HepG2 (cell line): Measurements from ENCODE around the gene POLDIP3. TPM values are rescaled to one million over a fixed set of nuclear protein-coding genes. Genes with fewer than 3 reads are reported as not detected.

Experiments used
- GATA4 ChIP-seq: sonication (generic); IDR thresholded peaks from 2 replicates; pipeline ENCODE4 v1.6.1; 2016; ENCODE audit warnings: antibody characterized with exemption, low read depth, borderline replicate concordance
- KDM5B ChIP-seq: sonication (generic); formaldehyde crosslinking; IDR thresholded peaks from 2 replicates; pipeline ENCODE4 v1.4.0; 2020; ENCODE audit warnings: missing genetic modification reagents, mild to moderate bottlenecking, borderline replicate concordance
- SP4 ChIP-seq: sonication (generic); formaldehyde crosslinking; IDR thresholded peaks from 2 replicates; pipeline ENCODE4 v1.8.1; 2023; ENCODE audit warnings: mild to moderate bottlenecking, missing genetic modification reagents
- SRSF1 ChIP-seq: fragments of 200-400 bp; formaldehyde crosslinking; optimal IDR thresholded peaks from 2 replicates; pipeline ENCODE3; 2017; ENCODE audit warnings: mild to moderate bottlenecking, low read depth, low read length, moderate library complexity
- ZBTB21 ChIP-seq: sonication (generic); formaldehyde crosslinking; IDR thresholded peaks from 2 replicates; pipeline ENCODE4 v1.4.0; 2020; ENCODE audit warnings: missing genetic modification reagents
- ZFY ChIP-seq: sonication (generic); formaldehyde crosslinking; IDR thresholded peaks from 2 replicates; pipeline ENCODE4 v1.4.0; 2020; ENCODE audit warnings: missing genetic modification reagents
- ZNF121 ChIP-seq: sonication (generic); formaldehyde crosslinking; IDR thresholded peaks from 2 replicates; pipeline ENCODE4 v1.5.0; 2020; ENCODE audit warnings: mild to moderate bottlenecking, missing genetic modification reagents
- ZNF788 ChIP-seq: sonication (generic); formaldehyde crosslinking; IDR thresholded peaks from 2 replicates; pipeline ENCODE4 v1.5.0; 2020; ENCODE audit warnings: mild to moderate bottlenecking, missing genetic modification reagents, borderline replicate concordance
- polyA plus RNA-seq, 8 experiments: library from polyadenylated mRNA; depleted of rRNA in 3 of 8; stranded (reverse) in 7 of 8; unstranded in 1 of 8; fragments of >200 nt; fragmentation: Illumina TruSeq in 4 of 8; extraction: Trizol in 4 of 8; gene quantifications; 2 replicates each; pipeline versions ENCODE4 v1.2.1 to v1.2.3, GENCODE V29; 2011 to 2016; ENCODE audit warnings: low read depth in 4 of 8, missing spikeins in 1 of 8, mixed read lengths in 1 of 8; ENCODE audit not compliant: insufficient read depth in 1 of 8
- total RNA-seq, 5 experiments: library from RNA; depleted of rRNA; stranded (reverse); fragments of >200 nt; fragmentation: Illumina TruSeq; extraction: Trizol; gene quantifications; 2 replicates each; pipeline ENCODE4 v1.2.3, GENCODE V29; 2016; ENCODE audit warnings: low read depth in 1 of 5
- TF ChIP-seq, protein P1 (sequence below), 2 experiments: fragments of 450-650 bp in 1 of 2; sonication (generic) in 1 of 2; formaldehyde crosslinking in 1 of 2; IDR thresholded peaks; 2 replicates each; pipeline versions ENCODE4 v1.6.1 to v1.8.0; 2016 to 2022; ENCODE audit warnings: antibody characterized with exemption in 1 of 2, mild to moderate bottlenecking in 1 of 2, missing genetic modification reagents in 1 of 2
- TF ChIP-seq, protein P2 (sequence below), 2 experiments: fragments of 450-650 bp in 1 of 2; sonication (generic) in 1 of 2; formaldehyde crosslinking; IDR thresholded peaks; 2 replicates each; pipeline versions ENCODE4 v1.5.0 to v1.8.0; 2020 to 2022; ENCODE audit warnings: mild to moderate bottlenecking in 1 of 2, missing genetic modification reagents in 1 of 2
- TF ChIP-seq, protein P3 (sequence below): sonication (generic); formaldehyde crosslinking; IDR thresholded peaks from 2 replicates; pipeline ENCODE4 v1.5.0; 2020; ENCODE audit warnings: mild to moderate bottlenecking, low read depth, missing genetic modification reagents, borderline replicate concordance
- TF ChIP-seq, protein P4 (sequence below): IDR thresholded peaks from 2 replicates; pipeline ENCODE4 v1.6.1; 2018; ENCODE audit warnings: missing genetic modification reagents, mild to moderate bottlenecking, missing compliant biosample characterization
- TF ChIP-seq, protein P5 (sequence below): sonication (generic); formaldehyde crosslinking; IDR thresholded peaks from 2 replicates; pipeline ENCODE4 v1.4.0; 2020; ENCODE audit warnings: missing genetic modification reagents

The POLDIP3 gene
- total and polyA plus RNA-seq, 2 of the 13 experiments (the other 11 are each of a cell fraction or from before 2014, with no cell fraction given): 45.8 to 47.4 TPM

DNA sequence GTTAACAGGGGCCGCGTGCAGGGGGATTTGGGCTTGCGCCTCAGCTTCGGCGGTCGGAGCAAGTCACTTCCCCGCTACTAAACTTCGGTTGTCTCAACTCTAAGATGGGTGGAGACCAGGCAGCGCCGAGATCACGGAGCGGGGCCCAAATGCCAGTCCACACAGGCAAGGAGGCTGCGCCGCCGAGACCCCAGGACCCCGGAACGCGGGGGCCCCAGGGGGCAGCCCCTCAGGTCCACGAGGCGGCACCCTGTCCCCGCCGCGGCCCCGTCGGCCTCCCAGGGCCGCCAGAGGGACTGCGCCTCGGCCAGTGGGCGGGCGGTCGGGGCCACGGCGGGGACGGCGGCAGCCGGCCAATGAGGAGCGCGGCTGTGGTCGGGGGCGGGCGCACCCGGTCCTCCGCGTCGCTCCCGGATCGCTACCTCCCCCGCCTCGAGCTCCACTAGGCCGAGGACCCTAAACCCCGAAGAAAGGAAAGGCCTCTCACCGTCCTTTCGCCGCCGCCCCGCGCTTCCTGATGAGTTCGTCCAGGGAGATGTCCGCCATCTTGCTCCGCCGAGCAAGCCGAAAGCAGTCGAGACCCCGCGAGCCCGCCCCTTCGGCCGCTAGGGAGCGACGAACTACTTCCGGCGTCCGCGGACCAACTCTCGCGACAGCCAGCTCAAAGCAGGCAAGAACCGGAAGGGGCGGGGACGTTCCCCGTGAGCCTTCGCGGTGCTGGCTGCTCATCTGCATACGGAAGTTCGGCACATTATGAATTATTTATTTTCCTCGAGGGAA lies at the start of gene POLDIP3 (continued):
- TF ChIP-seq, protein P1, sequence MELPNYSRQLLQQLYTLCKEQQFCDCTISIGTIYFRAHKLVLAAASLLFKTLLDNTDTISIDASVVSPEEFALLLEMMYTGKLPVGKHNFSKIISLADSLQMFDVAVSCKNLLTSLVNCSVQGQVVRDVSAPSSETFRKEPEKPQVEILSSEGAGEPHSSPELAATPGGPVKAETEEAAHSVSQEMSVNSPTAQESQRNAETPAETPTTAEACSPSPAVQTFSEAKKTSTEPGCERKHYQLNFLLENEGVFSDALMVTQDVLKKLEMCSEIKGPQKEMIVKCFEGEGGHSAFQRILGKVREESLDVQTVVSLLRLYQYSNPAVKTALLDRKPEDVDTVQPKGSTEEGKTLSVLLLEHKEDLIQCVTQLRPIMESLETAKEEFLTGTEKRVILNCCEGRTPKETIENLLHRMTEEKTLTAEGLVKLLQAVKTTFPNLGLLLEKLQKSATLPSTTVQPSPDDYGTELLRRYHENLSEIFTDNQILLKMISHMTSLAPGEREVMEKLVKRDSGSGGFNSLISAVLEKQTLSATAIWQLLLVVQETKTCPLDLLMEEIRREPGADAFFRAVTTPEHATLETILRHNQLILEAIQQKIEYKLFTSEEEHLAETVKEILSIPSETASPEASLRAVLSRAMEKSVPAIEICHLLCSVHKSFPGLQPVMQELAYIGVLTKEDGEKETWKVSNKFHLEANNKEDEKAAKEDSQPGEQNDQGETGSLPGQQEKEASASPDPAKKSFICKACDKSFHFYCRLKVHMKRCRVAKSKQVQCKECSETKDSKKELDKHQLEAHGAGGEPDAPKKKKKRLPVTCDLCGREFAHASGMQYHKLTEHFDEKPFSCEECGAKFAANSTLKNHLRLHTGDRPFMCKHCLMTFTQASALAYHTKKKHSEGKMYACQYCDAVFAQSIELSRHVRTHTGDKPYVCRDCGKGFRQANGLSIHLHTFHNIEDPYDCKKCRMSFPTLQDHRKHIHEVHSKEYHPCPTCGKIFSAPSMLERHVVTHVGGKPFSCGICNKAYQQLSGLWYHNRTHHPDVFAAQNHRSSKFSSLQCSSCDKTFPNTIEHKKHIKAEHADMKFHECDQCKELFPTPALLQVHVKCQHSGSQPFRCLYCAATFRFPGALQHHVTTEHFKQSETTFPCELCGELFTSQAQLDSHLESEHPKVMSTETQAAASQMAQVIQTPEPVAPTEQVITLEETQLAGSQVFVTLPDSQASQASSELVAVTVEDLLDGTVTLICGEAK (IDR thresholded peaks at IDR 0.05): peak; percentile 81
- TF ChIP-seq, protein P1 (CRISPR knock-in tag; IDR thresholded peaks at IDR 0.05): no peak
- TF ChIP-seq, protein P2, sequence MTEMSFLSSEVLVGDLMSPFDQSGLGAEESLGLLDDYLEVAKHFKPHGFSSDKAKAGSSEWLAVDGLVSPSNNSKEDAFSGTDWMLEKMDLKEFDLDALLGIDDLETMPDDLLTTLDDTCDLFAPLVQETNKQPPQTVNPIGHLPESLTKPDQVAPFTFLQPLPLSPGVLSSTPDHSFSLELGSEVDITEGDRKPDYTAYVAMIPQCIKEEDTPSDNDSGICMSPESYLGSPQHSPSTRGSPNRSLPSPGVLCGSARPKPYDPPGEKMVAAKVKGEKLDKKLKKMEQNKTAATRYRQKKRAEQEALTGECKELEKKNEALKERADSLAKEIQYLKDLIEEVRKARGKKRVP (CRISPR knock-in tag; IDR thresholded peaks at IDR 0.05): no peak
- no peak for TF ChIP-seq GATA4
- TF ChIP-seq SRSF1: peak; percentile 71
- TF ChIP-seq ZNF788 (CRISPR knock-in tag): peak; percentile 54; the same call in 1 of the 2 replicates
- TF ChIP-seq, protein P3, sequence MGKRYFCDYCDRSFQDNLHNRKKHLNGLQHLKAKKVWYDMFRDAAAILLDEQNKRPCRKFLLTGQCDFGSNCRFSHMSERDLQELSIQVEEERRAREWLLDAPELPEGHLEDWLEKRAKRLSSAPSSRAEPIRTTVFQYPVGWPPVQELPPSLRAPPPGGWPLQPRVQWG (CRISPR knock-in tag): no peak
- peak; percentile 1; the same call in 1 of the 2 replicates for TF ChIP-seq KDM5B (CRISPR knock-in tag)
- TF ChIP-seq, protein P4, sequence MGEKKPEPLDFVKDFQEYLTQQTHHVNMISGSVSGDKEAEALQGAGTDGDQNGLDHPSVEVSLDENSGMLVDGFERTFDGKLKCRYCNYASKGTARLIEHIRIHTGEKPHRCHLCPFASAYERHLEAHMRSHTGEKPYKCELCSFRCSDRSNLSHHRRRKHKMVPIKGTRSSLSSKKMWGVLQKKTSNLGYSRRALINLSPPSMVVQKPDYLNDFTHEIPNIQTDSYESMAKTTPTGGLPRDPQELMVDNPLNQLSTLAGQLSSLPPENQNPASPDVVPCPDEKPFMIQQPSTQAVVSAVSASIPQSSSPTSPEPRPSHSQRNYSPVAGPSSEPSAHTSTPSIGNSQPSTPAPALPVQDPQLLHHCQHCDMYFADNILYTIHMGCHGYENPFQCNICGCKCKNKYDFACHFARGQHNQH (CRISPR knock-in tag): 0 out of 2 replicates have a peak, but pooled peaks have one; percentile 59
- TF ChIP-seq ZFY (CRISPR knock-in tag): peak; percentile 85
- TF ChIP-seq ZBTB21 (CRISPR knock-in tag): no peak
- TF ChIP-seq ZNF121 (CRISPR knock-in tag): 0 out of 2 replicates have a peak, but pooled peaks have one; percentile 1
- TF ChIP-seq, protein P5, sequence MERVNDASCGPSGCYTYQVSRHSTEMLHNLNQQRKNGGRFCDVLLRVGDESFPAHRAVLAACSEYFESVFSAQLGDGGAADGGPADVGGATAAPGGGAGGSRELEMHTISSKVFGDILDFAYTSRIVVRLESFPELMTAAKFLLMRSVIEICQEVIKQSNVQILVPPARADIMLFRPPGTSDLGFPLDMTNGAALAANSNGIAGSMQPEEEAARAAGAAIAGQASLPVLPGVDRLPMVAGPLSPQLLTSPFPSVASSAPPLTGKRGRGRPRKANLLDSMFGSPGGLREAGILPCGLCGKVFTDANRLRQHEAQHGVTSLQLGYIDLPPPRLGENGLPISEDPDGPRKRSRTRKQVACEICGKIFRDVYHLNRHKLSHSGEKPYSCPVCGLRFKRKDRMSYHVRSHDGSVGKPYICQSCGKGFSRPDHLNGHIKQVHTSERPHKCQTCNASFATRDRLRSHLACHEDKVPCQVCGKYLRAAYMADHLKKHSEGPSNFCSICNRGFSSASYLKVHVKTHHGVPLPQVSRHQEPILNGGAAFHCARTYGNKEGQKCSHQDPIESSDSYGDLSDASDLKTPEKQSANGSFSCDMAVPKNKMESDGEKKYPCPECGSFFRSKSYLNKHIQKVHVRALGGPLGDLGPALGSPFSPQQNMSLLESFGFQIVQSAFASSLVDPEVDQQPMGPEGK: peak; percentile 42; the same call in 1 of the 2 replicates
- TF ChIP-seq SP4 (CRISPR knock-in tag): 0 out of 2 replicates have a peak, but pooled peaks have one; percentile 6
